Skeletal muscle cell (primary cell): ENCODE measurements around the gene WFIKKN1.

Source experiments
- DNase-seq: peaks from one replicate; pipeline ENCODE4 v3.0.0-alpha.2; 2010; ENCODE audit warnings: low read depth
- H3K4me3 ChIP-seq: 2 replicates; pipeline ENCODE4 v1.5.1; 2011; ENCODE audit warnings: low read depth, mild to moderate bottlenecking, control low read depth, low read length, moderate library complexity

Gene WFIKKN1

DNA sequence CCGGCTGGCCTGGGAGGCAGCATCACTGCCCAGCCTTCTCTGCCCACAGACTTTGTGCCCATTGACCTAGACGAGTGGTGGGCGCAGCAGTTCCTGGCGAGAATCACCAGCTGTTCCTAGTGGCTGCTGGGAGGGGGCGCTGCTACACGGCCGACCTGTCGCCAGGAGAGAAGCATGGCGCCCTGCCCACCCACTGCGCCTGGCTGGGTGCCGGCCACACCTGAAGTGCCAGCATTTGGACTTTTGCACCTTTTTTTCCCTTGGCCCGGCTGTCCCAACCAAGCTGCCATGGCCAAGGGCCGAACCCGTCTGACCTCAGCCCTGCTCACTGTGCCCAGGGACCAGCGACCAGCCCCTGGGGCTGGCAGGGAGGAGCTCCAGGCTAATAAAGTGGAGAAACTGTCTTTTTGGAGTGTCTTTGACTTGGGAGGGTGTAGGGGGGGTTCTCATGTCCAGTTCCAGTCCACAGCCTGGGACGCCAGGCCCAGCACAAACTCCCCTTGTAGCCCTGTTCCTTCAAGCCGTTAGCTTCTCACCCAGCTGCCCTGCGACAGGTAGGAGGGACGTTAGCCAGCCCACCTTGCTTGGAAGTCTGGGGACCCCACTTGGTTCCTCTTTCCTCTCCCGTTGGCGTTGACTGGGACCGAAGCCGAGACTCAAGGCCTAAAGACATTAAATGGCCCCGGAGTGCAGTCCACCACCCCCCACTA is 17.4 kb downstream of the WFIKKN1 start:
- peak overlapping the region; percentile 67 for H3K4me3 ChIP-seq
- DNase-seq: no peak

- peak; percentile 58 for DNase-seq
- H3K4me3 ChIP-seq: peak within 1 kb of the TSS; percentile 67
These were observed 18.2 kb downstream of the WFIKKN1 start, which contains the start of gene WDR90 for GRCh38 chr16:648781-649589. TSS of gene WDR90 (plus strand) at chr16:649365. CDS start at chr16:649417, 52 bp downstream.

DNA sequence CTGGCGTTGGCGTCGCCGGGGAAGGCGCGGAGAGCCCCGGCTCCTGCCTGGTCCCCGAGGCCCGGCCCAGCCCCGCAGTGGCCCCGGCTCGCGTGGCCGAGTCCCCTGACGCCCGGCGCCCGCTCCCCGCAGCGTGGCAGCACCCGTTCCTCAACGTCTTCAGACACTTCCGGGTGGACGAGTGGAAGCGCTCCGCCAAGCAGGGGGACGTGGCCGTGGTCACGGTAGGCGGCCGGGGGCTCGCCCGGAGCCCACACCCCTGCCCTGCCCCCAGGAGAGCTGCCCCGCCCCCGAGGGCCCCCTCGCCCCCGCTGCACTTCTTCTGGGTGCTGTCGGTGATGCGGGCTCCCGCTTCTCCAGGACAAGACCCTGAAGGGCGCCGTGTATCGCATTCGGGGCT is 18.8 kb downstream of the WFIKKN1 start:
- DNase-seq: no peak
- H3K4me3 ChIP-seq: peak overlapping the region; percentile 67

- no peak overlapping the region for H3K4me3 ChIP-seq
- no peak for DNase-seq
These were observed 21.1 kb downstream of the WFIKKN1 start for GRCh38 chr16:651844-652243.

DNA sequence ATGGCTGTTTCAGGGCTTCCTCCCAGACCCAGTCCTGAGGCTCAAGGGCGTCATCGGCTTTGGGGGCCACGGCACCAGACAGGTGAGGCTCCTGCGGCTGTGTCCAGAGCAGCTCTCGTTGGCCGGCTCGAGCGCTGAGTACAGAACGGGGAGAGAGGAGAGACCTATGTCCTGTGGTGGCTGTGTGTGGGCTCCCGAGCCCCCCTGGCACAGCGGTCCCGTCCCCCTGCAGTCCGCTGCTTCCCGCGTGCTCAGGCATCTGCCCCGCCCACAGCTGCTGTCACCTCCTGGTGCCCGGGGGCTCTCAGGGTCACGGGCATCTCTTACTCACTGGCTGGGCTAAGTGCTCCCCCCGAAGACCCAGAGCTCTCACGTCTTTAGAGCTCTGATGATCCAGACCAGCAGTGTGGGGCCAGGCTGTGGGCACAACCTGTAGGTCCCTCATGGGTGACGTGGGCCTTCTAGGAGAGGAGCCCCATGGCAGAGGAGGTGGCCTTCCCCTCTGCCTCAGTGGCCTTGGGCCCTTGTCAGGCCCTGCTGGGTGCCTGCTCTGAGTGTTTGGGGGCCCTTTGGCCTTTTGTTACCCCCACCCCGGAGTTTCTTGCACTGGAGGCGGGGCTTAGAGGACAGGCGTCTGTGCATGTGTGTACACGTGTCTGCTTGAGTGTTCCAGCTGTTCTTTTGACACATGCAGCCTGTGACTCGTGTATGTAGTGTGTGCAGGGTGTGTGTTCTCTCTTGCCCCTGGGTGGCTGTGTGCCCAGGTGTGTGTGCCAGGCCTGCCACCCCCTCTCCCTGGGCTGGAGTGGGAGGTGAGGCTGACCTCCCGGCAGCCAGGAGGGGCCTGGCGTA is 21.9 kb downstream of the WFIKKN1 start:
- no peak overlapping the region for H3K4me3 ChIP-seq
- DNase-seq: no peak

- no peak for DNase-seq
- H3K4me3 ChIP-seq: no peak overlapping the region
These were observed 23.2 kb downstream of the WFIKKN1 start for GRCh38 chr16:654034-654433.

- H3K4me3 ChIP-seq: no peak overlapping the region
- no peak for DNase-seq
These were observed 26.7 kb downstream of the WFIKKN1 start for GRCh38 chr16:657487-657886.

GRCh38 chr16:658679-659571 is 28.1 kb downstream of the WFIKKN1 start:
- DNase-seq: no peak
- no peak overlapping the region for H3K4me3 ChIP-seq

- DNase-seq: no peak
- H3K4me3 ChIP-seq: no peak overlapping the region
These were observed 28.8 kb downstream of the WFIKKN1 start for GRCh38 chr16:659618-660017.

DNA sequence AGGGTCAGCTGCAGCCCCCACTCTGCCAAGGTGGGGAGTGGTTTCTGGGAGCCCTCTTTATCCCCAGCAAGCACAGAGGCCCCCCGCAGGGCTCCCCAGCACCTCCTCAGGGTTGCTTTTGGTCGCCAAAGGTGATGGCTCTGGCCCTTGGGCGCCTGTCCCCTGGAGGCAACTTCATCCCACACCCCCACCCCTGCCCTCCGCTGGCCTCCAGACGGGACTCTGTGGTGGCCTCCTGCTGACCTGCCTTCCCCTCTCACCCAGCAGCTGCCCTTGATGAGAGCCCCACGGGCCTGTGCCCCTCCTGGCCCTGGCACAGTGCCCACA is 29.3 kb downstream of the WFIKKN1 start:
- DNase-seq: no peak
- no peak overlapping the region for H3K4me3 ChIP-seq

GRCh38 chr16:660459-661183 is 29.8 kb downstream of the WFIKKN1 start:
- peak; percentile 34 for DNase-seq
- H3K4me3 ChIP-seq: no peak overlapping the region

DNA sequence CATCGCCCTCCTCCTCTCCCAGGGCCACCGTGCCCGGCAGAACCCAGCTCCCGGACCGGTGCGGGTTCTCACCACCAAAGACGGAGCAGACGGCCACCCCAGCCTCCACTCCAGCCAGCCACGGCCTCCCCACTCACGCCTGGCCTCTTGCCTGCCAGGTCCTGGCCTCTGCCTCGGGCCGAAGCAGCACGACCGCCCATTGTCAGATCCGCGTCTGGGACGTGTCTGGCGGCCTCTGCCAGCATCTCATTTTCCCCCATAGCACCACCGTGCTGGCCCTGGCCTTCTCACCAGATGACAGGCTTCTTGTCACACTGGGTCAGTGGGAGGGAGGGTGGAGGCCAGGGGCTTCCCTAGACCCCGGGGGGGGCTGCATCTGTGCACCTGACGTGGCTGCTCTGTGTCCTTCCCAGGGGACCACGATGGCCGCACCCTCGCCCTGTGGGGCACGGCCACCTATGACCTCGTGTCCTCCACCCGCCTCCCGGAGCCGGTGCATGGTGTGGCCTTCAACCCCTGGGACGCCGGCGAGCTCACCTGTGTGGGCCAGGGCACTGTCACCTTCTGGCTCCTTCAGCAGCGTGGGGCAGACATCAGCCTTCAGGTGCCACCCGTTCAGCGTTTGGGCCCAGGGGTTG is 30.5 kb downstream of the WFIKKN1 start:
- no peak for DNase-seq
- H3K4me3 ChIP-seq: no peak overlapping the region

- no peak overlapping the region for H3K4me3 ChIP-seq
- no peak for DNase-seq
These were observed 31.3 kb downstream of the WFIKKN1 start for GRCh38 chr16:662095-662494.

DNA sequence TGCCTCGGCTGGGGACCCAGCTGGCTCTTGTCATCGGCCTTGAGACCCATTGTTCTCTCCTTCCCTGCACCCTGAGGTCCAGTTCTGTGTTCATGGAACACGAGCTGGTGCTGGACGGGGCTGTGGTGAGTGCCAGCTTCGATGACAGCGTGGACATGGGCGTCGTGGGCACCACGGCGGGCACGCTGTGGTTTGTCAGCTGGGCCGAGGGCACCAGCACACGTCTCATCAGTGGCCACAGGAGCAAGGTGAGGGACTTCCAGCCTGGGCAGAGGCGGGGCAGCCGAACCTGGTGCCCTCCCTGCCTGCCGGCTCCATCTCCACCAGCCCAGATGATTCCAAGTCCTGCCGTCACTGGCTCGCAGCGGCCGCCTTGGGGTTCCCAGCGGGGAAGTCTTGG is 31.8 kb downstream of the WFIKKN1 start:
- no peak for DNase-seq
- no peak overlapping the region for H3K4me3 ChIP-seq

GRCh38 chr16:666572-666971 is 35.8 kb downstream of the WFIKKN1 start:
- no peak for DNase-seq
- no peak overlapping the region for H3K4me3 ChIP-seq

GRCh38 chr16:667113-667779 is 36.5 kb downstream of the WFIKKN1 start:
- DNase-seq: no peak
- H3K4me3 ChIP-seq: no peak overlapping the region

GRCh38 chr16:667780-668518 is 37.2 kb downstream of the WFIKKN1 start, which contains the start of gene RHOT2:
TSS of gene RHOT2 (plus strand) at chr16:668132. CDS start at chr16:668200, 68 bp downstream.
- DNase-seq: peak; percentile 50
- peak within 1 kb of the TSS; percentile 96 for H3K4me3 ChIP-seq
